ENCODE results near the gene MTCL3.

MTCL3 gene

DNA sequence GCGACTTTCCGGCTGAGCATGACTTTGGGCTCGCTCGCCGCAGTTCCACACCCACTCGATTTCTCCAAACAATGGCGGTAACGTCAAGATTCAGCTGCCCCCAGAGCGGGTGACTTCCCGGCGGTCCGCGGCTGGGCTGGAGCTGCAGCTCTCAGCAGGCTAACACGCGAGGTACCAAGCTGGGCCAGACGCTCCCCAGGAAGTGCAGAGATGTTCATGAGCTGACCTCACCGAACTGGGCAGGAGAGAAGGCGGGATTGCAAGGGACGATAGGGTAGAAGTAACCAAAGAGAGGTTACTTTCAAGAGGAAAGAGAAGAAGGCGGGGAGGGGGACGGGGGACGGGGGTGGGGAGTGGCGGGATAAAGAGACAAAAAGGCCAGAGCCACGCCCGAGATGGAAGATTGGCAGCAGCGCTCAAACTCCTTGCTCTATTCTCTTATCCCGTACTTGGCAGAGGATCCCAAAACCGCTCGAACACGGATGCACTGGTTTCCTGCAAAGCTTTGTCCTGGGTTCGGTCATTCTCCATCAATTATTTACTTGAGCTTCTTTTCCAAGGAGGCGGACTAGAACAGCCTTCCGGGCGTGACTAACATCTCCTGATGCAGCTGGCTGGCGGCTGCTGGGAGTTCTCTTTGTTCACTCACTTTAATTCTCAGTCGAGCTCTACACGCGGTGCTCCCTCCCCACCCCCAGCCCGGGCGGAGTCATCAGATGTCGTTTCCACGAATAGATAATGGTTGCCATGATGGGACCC, at the start of gene MTCL3:
Gene MTCL3, minus strand, starts transcription at position 626 of the 759 bp plus-strand sequence.
- WGBS, 2 donors = 4 to 6% methylated on average over 25 to 27 of the region's 42 CpGs
- peak within 1 kb of the TSS in 1 of 4 donors; percentile 30 for H3K4me3 ChIP-seq
- H3K36me3 ChIP-seq = no peaks in the 10 kb centered on the region
- no peaks in the 10 kb centered on the region for H3K9me3 ChIP-seq
- H3K27ac ChIP-seq = no peak within 1 kb of the TSS
- no peak for TF ChIP-seq POLR2A (IDR thresholded peaks at IDR 0.05)
- TF ChIP-seq, protein P1, sequence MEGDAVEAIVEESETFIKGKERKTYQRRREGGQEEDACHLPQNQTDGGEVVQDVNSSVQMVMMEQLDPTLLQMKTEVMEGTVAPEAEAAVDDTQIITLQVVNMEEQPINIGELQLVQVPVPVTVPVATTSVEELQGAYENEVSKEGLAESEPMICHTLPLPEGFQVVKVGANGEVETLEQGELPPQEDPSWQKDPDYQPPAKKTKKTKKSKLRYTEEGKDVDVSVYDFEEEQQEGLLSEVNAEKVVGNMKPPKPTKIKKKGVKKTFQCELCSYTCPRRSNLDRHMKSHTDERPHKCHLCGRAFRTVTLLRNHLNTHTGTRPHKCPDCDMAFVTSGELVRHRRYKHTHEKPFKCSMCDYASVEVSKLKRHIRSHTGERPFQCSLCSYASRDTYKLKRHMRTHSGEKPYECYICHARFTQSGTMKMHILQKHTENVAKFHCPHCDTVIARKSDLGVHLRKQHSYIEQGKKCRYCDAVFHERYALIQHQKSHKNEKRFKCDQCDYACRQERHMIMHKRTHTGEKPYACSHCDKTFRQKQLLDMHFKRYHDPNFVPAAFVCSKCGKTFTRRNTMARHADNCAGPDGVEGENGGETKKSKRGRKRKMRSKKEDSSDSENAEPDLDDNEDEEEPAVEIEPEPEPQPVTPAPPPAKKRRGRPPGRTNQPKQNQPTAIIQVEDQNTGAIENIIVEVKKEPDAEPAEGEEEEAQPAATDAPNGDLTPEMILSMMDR (IDR thresholded peaks at IDR 0.05) = no peak
- DNase-seq = no peak
- peaks cover 26 to 43% (median 31%) of the 10 kb centered on the region in 3 donors for H3K4me1 ChIP-seq
- peaks cover 0 to 99% (median 9%) of the 10 kb centered on the region in 4 donors for H3K27me3 ChIP-seq
- intact Hi-C loops (cut with DNase I) = no loop called here

DNA sequence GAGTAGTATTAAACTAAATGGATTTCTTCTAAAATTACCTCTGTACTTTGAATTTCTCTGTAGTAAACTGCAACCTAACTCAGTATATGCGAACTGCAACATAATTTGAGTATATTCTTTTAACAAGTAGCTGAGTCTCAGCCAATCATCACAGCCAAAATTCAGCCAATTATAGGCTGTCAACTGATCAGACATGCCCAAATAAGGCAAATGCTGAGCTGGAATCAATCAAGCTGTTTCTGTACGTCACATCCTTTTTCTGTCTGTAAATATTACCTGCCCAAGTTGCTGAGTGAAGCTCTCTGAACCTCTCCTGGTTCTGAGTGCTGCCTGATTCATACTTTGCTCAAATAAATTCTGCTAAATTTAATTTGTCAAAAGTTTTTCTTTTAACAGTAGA, 48.3 kb upstream of the MTCL3 start:
- TF ChIP-seq, protein P1 (IDR thresholded peaks at IDR 0.05) = no peak
- no peak for TF ChIP-seq POLR2A (IDR thresholded peaks at IDR 0.05)

DNA sequence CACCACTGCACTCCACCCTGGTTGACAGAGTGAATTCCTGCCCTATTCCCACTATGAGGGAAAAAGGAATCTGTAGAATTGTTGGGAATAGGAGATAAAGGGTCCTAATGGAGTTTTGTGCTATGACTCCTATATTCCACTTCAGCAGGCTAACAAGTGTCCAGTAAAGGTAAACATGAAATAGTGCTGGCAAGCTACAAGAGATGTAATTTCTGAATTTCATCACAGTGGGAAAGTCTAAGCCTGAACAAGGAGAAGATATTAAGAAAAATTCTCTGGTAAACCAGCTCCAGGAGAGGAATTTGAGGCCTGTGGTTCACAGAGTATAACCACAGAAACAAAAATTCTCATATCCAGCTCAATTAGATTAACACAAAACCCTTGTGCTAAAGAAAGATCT, 47.5 kb upstream of the MTCL3 start:
- H3K27ac ChIP-seq = no peak overlapping the region
- intact Hi-C loops (cut with DNase I) = no loop called here
- H3K4me1 ChIP-seq = no peaks in the 10 kb centered on the region
- H3K4me3 ChIP-seq = no peak overlapping the region
- no peaks in the 10 kb centered on the region for H3K27me3 ChIP-seq
- TF ChIP-seq, protein P1 (IDR thresholded peaks at IDR 0.05) = no peak
- TF ChIP-seq POLR2A (IDR thresholded peaks at IDR 0.05) = no peak
- no peaks in the 10 kb centered on the region for H3K36me3 ChIP-seq
- no peak for DNase-seq
- H3K9me3 ChIP-seq = no peaks in the 10 kb centered on the region

More for the DNA sequence above, 48.3 kb upstream of the MTCL3 start:
- no peaks in the 10 kb centered on the region for H3K27me3 ChIP-seq
- no peaks in the 10 kb centered on the region for H3K9me3 ChIP-seq
- H3K4me3 ChIP-seq = no peak overlapping the region
- no peaks in the 10 kb centered on the region for H3K36me3 ChIP-seq
- no peak overlapping the region for H3K27ac ChIP-seq
- intact Hi-C loops (cut with DNase I) = no loop called here
- 52 to 68% methylated on average over 2 of the region's 2 CpGs for WGBS, 2 donors
- H3K4me1 ChIP-seq = no peaks in the 10 kb centered on the region
- DNase-seq = no peak

- H3K4me3 ChIP-seq = no peak overlapping the region
- DNase-seq = no peak
- no peak overlapping the region for H3K27ac ChIP-seq
- H3K9me3 ChIP-seq = no peaks in the 10 kb centered on the region
- no peaks in the 10 kb centered on the region for H3K36me3 ChIP-seq
- intact Hi-C loops (cut with DNase I) = no loop called here
- no peaks in the 10 kb centered on the region for H3K27me3 ChIP-seq
- TF ChIP-seq, protein P1 (IDR thresholded peaks at IDR 0.05) = no peak
- TF ChIP-seq POLR2A (IDR thresholded peaks at IDR 0.05) = no peak
- no peaks in the 10 kb centered on the region for H3K4me1 ChIP-seq
Observed at GRCh38 chr6:127566119-127566518, 47.0 kb upstream of the MTCL3 start.

- Histone ChIP-seq H3K36me3 (no peaks in the 10 kb centered on the region), H3K4me3 (no peak overlapping the region), H3K27ac (no peak overlapping the region), H3K4me1 (no peaks in the 10 kb centered on the region), H3K9me3 (no peaks in the 10 kb centered on the region), H3K27me3 (no peaks in the 10 kb centered on the region)
- intact Hi-C loops (cut with DNase I) = no loop called here
- WGBS, 2 donors = 68 to 80% methylated on average over 3 of the region's 3 CpGs
- DNase-seq = no peak
- TF ChIP-seq, protein P1 (IDR thresholded peaks at IDR 0.05) = no peak
- TF ChIP-seq POLR2A (IDR thresholded peaks at IDR 0.05) = no peak
Observed at GRCh38 chr6:127564761-127565160, 45.6 kb upstream of the MTCL3 start.

Data from esophagus squamous epithelium (tissue), 5 donors.